GM12801 (cell line): Measurements from ENCODE around the gene SLITRK3.

Source experiments
- TF ChIP-seq, protein P1 (sequence below): IDR thresholded peaks from one replicate; pipeline ENCODE4 v1.5.1; 2011; ENCODE audit warnings: control low read depth; ENCODE audit not compliant: insufficient read length; ENCODE audit errors: extremely low read depth

Gene SLITRK3

DNA sequence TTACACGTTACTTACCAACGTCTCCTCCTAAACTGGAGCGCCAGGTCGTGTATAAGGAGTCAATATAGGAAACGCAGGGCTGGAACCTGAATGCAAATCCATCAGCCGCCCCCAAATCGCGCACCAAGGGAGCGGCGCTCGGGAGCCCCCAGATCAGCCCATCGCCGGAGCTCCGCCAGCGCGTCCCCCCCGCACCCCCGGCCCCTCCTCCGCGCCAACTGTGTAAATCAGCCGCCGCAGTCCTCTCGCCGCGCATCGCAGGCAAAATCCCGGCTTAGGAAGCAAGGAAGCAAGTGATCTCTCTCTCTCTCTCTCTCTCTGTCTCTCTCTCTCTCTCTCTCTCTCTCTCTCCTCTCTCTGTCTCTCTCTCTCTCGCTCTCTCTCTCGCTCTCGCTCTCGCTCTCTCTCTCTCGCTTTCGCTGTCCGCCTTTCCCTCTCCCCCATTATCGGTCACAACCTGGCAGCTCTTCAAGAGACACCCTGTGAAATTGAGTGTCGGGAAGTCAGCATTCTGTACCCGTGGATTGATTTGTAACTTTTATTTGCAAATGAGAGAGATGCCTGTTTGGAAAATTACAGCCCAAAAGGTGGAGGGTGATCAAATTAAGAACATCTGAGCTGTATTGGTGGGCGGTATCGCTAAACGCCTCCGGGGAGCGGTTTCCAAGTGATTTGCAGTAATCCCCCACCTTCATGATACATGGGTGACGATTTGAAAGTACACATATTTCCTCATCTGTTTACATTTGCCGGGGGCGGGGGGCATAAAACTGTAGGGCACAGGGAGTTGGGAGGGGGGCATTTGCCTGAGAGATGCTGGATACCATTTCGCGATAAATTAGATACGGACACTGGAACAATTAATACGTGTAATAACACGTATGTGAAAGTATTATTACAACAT lies 645 bp upstream of the SLITRK3 start:
- TF ChIP-seq, protein P1, sequence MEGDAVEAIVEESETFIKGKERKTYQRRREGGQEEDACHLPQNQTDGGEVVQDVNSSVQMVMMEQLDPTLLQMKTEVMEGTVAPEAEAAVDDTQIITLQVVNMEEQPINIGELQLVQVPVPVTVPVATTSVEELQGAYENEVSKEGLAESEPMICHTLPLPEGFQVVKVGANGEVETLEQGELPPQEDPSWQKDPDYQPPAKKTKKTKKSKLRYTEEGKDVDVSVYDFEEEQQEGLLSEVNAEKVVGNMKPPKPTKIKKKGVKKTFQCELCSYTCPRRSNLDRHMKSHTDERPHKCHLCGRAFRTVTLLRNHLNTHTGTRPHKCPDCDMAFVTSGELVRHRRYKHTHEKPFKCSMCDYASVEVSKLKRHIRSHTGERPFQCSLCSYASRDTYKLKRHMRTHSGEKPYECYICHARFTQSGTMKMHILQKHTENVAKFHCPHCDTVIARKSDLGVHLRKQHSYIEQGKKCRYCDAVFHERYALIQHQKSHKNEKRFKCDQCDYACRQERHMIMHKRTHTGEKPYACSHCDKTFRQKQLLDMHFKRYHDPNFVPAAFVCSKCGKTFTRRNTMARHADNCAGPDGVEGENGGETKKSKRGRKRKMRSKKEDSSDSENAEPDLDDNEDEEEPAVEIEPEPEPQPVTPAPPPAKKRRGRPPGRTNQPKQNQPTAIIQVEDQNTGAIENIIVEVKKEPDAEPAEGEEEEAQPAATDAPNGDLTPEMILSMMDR, result no peak

DNA sequence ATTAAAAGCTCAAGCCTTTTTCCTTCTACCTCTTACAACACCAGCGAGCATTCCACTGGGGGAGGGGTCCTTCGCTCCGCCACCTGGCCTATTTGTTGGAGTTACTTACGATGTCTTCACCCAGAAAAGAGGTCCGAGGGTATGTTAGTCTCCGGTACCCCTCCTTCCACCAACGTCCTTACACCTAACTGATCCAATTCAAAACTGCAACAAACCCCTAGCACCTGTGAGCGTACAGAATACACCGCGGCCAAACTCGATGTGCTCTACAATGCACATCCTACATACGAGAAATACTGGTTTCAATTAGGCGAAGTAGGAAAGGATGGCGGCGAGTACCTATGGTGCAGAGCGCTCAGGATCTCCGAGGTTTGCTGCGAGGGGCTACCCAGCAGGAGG lies 944 bp downstream of the SLITRK3 start:
- TF ChIP-seq, protein P1, result no peak

DNA sequence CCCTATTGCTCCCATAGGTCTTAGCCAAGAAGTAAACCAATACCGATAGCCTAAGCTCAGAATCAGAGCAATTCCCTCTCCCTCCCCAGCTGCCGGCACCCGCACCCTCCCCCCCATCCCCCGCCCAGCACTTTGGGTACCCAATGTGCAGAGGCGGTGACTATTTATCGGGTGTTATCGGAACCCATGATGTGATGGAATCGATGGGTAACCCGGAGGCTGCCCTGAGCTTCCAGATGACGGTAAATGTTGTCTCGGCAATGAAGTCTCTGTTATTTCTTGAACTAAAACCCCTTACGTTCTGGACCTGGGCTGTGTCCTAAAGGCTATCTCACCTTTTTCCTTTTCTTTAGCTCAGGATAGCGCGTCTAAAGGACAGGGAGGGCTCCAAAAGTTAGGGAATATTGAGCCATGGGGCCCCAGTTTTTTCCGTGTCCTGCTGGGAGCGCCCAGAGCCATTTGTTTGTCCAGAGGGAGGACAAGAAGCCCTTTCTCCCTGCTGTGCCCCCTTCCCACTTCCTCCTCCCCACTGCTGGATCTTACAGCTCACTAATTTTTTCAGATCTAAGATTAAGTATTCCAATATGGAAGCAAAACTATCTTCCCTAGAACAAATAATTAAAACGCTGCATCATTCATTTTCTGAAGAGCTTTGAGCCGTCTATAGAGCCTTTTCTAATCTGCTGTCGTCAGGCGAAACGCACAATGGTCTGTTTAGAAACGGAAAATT lies 1.5 kb downstream of the SLITRK3 start:
- TF ChIP-seq, protein P1, result no peak

DNA sequence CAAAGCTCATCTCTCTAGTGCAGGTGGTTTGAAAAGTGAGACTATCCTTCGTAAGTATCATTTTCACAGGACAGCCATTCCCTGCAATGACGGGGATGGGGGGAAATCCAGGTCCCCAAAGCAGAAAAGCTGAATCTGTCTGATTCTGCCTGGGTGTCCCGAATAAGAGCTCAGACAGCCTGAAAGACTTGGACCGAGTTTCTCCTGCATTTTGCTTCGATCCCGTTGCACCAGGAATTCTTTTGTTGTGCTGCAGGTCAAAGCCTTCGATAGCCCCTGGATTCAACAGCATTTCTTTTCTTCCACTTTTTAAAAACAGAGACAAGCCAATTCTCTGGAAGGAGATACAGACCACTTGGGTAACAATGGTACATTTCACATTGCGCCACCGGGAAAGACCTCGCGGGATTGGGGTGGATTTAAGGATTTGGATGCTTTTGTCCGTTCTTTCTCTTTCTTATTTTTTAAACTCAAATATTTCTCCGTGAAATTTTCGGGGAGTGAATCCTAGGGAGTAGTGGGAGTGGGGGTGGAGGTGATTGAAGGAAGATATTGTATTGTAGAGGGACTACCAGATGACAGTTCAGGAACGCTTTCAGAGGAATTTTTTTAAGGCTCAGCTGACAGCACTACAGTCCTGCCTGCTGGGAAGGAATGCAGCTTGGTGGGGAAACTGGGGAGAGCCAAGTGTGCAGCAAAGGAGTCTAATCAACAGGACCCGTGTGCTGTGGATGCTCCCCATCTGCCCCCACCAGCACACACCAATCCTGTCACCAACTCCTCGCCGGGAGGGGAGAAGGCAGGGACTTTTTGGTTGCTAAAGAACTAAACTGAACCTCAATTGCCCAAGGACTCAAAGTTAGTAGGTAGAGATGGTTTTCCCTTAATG lies 2.6 kb downstream of the SLITRK3 start:
- TF ChIP-seq, protein P1, result no peak

DNA sequence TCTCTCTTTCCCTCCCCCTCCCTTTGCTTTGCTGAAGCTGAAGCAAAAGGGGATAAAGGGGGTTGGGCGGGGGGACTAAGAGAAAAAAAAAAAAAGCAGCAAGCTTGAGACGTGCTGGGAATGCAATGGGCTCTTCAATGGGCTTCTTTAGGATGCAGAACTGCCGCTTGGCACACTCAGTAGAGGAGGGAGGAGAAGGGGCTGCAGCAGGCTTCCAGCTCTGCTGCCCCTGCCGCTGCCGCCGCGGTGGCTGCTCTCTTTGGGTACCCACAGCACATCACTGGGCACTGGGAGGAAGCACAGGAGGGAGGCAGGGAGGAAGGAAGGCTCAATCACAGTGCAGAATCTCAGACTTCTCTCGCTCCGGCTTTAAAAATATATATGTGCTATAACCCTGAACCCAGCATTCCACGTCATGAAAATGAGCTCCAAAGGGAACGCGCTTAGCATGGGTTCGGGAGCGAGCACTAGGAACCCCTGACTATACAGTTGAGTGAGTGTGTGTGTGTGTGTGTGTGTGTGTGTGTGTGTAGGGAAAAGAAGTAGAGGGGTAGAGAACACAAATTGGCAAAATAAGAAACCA lies 3.5 kb downstream of the SLITRK3 start:
- TF ChIP-seq, protein P1, result no peak

DNA sequence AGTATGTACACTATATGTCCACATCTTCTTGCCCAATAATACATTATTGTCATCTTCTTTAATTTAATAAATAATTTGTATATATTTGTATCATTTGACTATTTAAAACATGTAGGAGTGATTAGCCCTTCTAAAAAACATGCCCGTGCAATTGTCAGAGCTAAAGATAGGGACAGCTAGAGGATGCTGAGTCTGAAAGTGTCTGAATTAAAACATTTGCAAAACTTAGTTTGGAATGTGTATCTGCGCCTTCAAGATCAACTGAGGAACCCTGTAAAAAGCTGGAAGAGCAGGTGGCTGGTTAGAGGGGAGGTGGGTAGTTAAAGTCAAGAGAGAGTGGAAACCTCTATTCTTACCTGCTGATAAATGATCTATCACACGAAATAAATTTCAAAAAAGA lies 4.7 kb downstream of the SLITRK3 start:
- TF ChIP-seq, protein P1, result no peak
